Esophagus (tissue), 2 donors: ENCODE measurements around the gene SIRPA. TPM values are rescaled to one million over a fixed set of nuclear protein-coding genes. Genes with fewer than 3 reads are reported as not detected.

Experiments used
- H3K27ac ChIP-seq, 2 donors: one replicate each; pipeline ENCODE4 v1.5.1; 2013; ENCODE audit warnings: low read depth in 2 of 2, mild to moderate bottlenecking in 2 of 2, inconsistent platforms in 1 of 2, low read length in 1 of 2, moderate library complexity in 1 of 2
- H3K27me3 ChIP-seq, 2 donors: one replicate each; pipeline ENCODE4 v1.6.1; 2013; ENCODE audit warnings: low read length in 2 of 2, control low read depth in 1 of 2, mild to moderate bottlenecking in 1 of 2; ENCODE audit not compliant: insufficient read depth in 2 of 2, control insufficient read depth in 1 of 2
- H3K36me3 ChIP-seq, 2 donors: one replicate each; pipeline ENCODE4 v1.6.1; 2013; ENCODE audit warnings: low read length in 1 of 2; ENCODE audit not compliant: control insufficient read depth in 2 of 2, insufficient read depth in 2 of 2
- H3K4me1 ChIP-seq, 2 donors: one replicate each; pipeline ENCODE4 v1.6.1; 2013; ENCODE audit warnings: low read length in 1 of 2; ENCODE audit not compliant: control insufficient read depth in 2 of 2, insufficient read depth in 2 of 2
- H3K4me3 ChIP-seq, 2 donors: one replicate each; pipeline ENCODE4 v1.5.1; 2013; ENCODE audit warnings: low read length in 2 of 2, mild to moderate bottlenecking in 2 of 2, low read depth in 1 of 2, moderate library complexity in 1 of 2
- H3K9me3 ChIP-seq, 2 donors: one replicate each; pipeline ENCODE4 v1.6.1; 2013; ENCODE audit warnings: mild to moderate bottlenecking in 2 of 2, low read depth in 1 of 2, low read length in 1 of 2, moderate library complexity in 1 of 2; ENCODE audit not compliant: control insufficient read depth in 2 of 2, insufficient read depth in 1 of 2
- WGBS, 2 donors: extraction: QIAGEN DNeasy Blood & Tissue Kit; methylation state at CpG; one replicate each; pipeline ENCODE4 v1.1.7; 2013; 5-methylcytosine and 5-hydroxymethylcytosine counted together
- polyA plus RNA-seq, 2 donors: library from polyadenylated mRNA; stranded (reverse); fragments of 200-250 nt; gene quantifications; one replicate each; pipeline ENCODE4 v1.2.3, GENCODE V29; 2013
- donor health status: healthy with polysubstance abuse.
- donor health status: Bipolar disorder and iron deficiency.

Gene SIRPA
- polyA plus RNA-seq, 2 donors: 5.1 to 7.9 TPM

- H3K9me3 ChIP-seq: no peaks in the 10 kb centered on the region
- no peaks in the 10 kb centered on the region for H3K36me3 ChIP-seq
- H3K4me3 ChIP-seq: no peak overlapping the region
- WGBS, 2 donors: 70 to 80% methylated on average over 4 of the region's 4 CpGs
- peaks cover 0 to 3% of the 10 kb centered on the region in 2 donors for H3K4me1 ChIP-seq
- no peaks in the 10 kb centered on the region for H3K27me3 ChIP-seq
- no peak overlapping the region for H3K27ac ChIP-seq
Observed at GRCh38 chr20:1964061-1964460, 68.9 kb downstream of the SIRPA start.

GRCh38 chr20:1964659-1965405, 69.6 kb downstream of the SIRPA start:
- Histone ChIP-seq H3K4me3 (no peak overlapping the region), H3K4me1 (peaks cover 0 to 3% of the 10 kb centered on the region in 2 donors), H3K36me3 (no peaks in the 10 kb centered on the region), H3K27me3 (no peaks in the 10 kb centered on the region), H3K27ac (no peak overlapping the region), H3K9me3 (no peaks in the 10 kb centered on the region)
- 47 to 51% methylated on average over 14 of the region's 14 CpGs for WGBS, 2 donors

DNA sequence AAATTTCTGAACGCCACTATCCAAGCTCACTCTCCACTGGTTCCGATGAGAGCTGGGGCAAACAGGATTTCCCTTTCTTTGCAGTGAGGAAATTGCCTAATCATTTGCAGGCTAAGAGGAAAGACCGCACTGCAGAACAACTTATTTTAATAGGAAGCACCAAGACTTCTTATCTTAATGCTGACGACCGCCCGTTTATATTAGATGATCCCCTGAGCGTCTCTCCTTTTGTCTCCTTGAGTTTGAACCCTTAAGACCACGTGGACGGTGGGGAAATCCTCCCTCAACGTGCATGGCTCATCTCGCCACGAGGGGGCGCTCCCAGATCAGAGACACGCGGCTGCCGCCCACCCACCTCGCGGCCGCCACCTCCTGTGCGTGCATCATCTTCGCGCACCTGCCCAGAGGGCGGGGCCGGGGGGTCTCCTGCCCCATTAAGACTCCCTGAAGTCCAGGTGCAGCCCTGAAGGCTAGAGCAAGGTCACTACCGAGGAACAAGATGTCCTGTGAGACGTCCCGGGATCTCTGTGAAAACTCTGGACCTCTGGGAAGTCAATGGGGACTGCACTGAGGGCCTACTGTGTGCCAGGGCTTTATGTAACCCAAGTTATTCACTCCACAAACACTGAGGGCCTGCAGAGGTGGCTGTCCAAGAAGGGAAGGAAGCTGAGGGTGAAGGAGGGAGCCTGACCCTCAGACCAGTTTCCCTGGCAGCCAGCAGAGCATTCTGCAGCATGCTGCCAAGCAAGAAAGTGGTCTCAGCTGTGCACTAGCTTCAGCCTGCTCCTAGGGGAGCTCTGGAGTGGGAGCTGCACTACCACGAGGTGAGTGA, 70.5 kb downstream of the SIRPA start:
- WGBS, 2 donors: 4 to 5% methylated on average over 28 of the region's 28 CpGs
- H3K4me1 ChIP-seq: peaks cover 0 to 3% of the 10 kb centered on the region in 2 donors
- H3K4me3 ChIP-seq: peak overlapping the region in 1 of 2 donors; percentile 11
- H3K9me3 ChIP-seq: no peaks in the 10 kb centered on the region
- no peaks in the 10 kb centered on the region for H3K36me3 ChIP-seq
- no peaks in the 10 kb centered on the region for H3K27me3 ChIP-seq
- H3K27ac ChIP-seq: no peak overlapping the region

DNA sequence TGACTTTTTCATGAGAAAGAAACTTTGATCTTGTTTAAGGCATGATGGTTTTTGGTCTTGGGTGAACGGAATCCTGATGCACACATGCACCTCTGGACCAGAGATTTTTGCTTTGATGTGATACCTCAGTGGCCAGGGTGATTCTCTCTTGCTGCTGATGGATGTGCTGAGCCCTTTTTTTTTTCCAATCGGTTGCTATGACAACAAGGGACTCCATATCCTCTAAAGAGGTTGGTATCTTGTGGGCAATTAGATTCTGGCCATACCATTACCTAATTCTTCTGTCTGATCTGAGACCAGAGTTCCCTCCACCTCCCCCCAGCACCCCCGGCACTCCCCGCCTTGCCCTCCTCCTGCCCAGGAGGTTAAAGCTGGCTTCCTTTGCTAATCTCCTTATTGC, 73.8 kb downstream of the SIRPA start:
- Histone ChIP-seq H3K4me1 (peaks cover 0 to 3% of the 10 kb centered on the region in 2 donors), H3K27me3 (no peaks in the 10 kb centered on the region), H3K27ac (no peak overlapping the region), H3K9me3 (no peaks in the 10 kb centered on the region), H3K36me3 (no peaks in the 10 kb centered on the region), H3K4me3 (no peak overlapping the region)
- 62 to 74% methylated on average over 4 of the region's 4 CpGs for WGBS, 2 donors

DNA sequence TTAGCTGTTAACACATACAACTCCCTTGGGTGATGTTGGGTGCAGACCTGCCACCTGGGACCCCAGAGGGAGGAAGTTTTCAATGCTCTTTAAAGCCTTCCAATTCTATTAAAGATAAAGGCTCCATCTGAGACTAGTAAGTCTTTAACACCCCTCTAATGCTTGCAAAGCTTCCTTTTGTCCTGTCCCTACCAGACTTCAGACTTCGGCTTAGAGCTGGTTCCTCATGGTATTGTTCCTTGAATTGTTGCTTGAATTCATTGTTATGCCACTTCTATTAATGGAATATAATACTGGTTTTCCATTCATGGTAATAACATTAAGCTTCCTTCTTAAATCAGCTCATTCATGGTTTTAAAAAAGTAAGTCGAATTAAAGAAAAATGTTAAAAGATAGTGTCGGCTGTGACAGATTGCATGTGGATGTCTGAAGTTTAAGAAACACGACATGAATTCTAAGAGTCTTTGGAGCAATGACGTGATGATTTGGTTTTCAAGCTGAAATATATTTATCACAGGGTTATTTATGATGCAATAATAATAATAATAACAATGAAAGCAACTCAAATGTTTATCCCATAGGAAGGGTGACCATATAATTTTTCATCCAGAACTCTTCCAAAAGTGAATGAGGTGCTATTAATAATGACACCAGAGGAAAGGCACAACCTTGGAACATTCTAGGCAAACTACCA, 76.8 kb downstream of the SIRPA start:
- Histone ChIP-seq H3K36me3 (no peaks in the 10 kb centered on the region), H3K9me3 (no peaks in the 10 kb centered on the region), H3K27me3 (no peaks in the 10 kb centered on the region), H3K4me1 (no peaks in the 10 kb centered on the region), H3K27ac (no peak overlapping the region), H3K4me3 (no peak overlapping the region)
- 73 to 77% methylated on average over 5 of the region's 5 CpGs for WGBS, 2 donors

GRCh38 chr20:1973601-1974440, 78.6 kb downstream of the SIRPA start:
- Histone ChIP-seq H3K4me1 (no peaks in the 10 kb centered on the region), H3K27me3 (no peaks in the 10 kb centered on the region), H3K4me3 (no peak overlapping the region), H3K9me3 (no peaks in the 10 kb centered on the region), H3K27ac (no peak overlapping the region), H3K36me3 (no peaks in the 10 kb centered on the region)
- WGBS, 2 donors: 71% methylated on average over 15 of the region's 15 CpGs

DNA sequence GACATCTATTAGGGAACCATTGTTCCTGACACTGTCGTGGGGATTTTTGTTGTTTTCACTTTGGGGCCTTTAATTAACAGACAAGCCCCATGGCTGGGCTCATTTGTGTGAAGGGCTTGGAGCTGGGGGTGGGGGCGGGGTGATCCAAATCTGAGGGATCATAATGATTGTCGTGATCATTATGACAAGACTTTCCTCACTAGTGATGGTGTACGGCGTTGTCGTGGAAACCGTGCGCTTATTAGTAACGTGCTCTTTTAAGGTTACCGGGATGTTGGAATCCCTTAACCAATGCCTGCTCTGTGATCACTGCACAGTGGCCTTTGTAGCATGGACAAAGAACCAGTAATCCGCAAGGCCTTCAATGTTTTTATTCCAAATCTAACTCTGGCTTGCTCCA, 80.1 kb downstream of the SIRPA start:
- H3K4me1 ChIP-seq: no peaks in the 10 kb centered on the region
- no peaks in the 10 kb centered on the region for H3K36me3 ChIP-seq
- H3K9me3 ChIP-seq: no peaks in the 10 kb centered on the region
- whole genome bisulfite sequencing, 2 donors: 87 to 90% methylated on average over 11 of the region's 11 CpGs
- no peaks in the 10 kb centered on the region for H3K27me3 ChIP-seq
- no peak overlapping the region for H3K4me3 ChIP-seq
- H3K27ac ChIP-seq: no peak overlapping the region

DNA sequence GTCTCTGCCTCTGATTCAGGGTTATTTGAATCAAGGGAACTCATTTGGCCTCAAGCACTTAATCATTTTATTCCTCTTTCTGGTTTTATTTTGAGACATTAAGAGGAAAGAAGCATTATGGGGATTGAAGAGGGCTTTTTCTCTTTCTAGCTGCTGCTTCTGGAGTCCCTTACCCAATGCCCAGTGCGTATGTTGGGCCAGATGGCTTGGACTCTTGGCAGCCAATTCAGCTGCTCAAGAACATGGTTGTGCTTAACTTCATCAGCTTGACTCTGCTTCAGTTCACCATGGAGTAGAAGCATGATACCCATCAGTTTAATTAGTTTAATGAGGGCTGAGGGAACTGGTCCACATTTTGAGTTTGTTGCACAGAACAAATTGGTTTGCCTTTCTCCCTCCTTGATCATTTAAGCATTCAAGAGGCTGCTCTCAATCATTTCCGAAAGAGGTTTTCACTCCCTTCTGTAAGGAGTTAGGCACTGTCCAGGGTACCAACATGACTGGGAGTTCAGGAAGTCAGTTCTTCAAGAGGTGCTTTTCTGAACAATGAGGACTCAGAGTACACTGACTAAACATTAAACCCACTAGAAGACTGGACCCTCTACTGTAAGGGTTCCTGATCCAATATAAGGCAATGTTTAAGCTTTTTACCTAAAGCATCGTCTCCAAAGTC, 84.0 kb downstream of the SIRPA start:
- Histone ChIP-seq H3K9me3 (no peaks in the 10 kb centered on the region), H3K4me3 (no peak overlapping the region), H3K36me3 (no peaks in the 10 kb centered on the region), H3K27ac (no peak overlapping the region), H3K27me3 (no peaks in the 10 kb centered on the region), H3K4me1 (no peaks in the 10 kb centered on the region)
- WGBS, 2 donors: 55 to 57% methylated on average over 3 of the region's 3 CpGs
